ENCODE measurements around the gene IKBKE.

- TF ChIP-seq CTCF (IDR thresholded peaks at IDR 0.05): no peak
- no peak for TF ChIP-seq POLR2AphosphoS5 (IDR thresholded peaks at IDR 0.05; ENCODE audit: low read depth, low read length)
- no peak for TF ChIP-seq TCF7L2 (IDR thresholded peaks at IDR 0.05; ENCODE audit: low read depth, low read length)
- TF ChIP-seq SIN3A (IDR thresholded peaks at IDR 0.05; ENCODE audit: borderline replicate concordance, insufficient read depth, low read depth, low read length): no peak
- no peak for TF ChIP-seq REST (IDR thresholded peaks at IDR 0.05; ENCODE audit: insufficient read depth in 1 of 2, low read depth in 2 of 2, low read length in 1 of 2)
These were observed 5.8 kb upstream of the IKBKE start for GRCh38 chr1:206464456-206464964.
